ENCODE measurements around the gene ELP2. TPM values are rescaled to one million over a fixed set of nuclear protein-coding genes. Genes with fewer than 3 reads are reported as not detected.

ELP2 gene
- total RNA-seq, 4 donors from 2014 or later: 58.6 to 197 (median 73.2) TPM

- Histone ChIP-seq H3K4me3 (no peak overlapping the region), H3K9me3 (no peaks in the 10 kb centered on the region), H3K4me1 (no peaks in the 10 kb centered on the region), H3K36me3 (peaks cover 83% of the 10 kb centered on the region), H3K27me3 (no peaks in the 10 kb centered on the region), H3K27ac (no peak overlapping the region)
- no peak for DNase-seq (ENCODE audit: low spot score in 2 of 2)
- TF ChIP-seq POLR2AphosphoS5 (IDR thresholded peaks at IDR 0.05) (no peak), POLR2A (IDR thresholded peaks at IDR 0.05) (no peak)
- TF ChIP-seq, protein P1, sequence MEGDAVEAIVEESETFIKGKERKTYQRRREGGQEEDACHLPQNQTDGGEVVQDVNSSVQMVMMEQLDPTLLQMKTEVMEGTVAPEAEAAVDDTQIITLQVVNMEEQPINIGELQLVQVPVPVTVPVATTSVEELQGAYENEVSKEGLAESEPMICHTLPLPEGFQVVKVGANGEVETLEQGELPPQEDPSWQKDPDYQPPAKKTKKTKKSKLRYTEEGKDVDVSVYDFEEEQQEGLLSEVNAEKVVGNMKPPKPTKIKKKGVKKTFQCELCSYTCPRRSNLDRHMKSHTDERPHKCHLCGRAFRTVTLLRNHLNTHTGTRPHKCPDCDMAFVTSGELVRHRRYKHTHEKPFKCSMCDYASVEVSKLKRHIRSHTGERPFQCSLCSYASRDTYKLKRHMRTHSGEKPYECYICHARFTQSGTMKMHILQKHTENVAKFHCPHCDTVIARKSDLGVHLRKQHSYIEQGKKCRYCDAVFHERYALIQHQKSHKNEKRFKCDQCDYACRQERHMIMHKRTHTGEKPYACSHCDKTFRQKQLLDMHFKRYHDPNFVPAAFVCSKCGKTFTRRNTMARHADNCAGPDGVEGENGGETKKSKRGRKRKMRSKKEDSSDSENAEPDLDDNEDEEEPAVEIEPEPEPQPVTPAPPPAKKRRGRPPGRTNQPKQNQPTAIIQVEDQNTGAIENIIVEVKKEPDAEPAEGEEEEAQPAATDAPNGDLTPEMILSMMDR (IDR thresholded peaks at IDR 0.05): no peak
- 85% methylated on average over 5 of the region's 5 CpGs for whole genome bisulfite sequencing
Measured at GRCh38 chr18:36139245-36139644, 9.5 kb downstream of the ELP2 start.

DNA sequence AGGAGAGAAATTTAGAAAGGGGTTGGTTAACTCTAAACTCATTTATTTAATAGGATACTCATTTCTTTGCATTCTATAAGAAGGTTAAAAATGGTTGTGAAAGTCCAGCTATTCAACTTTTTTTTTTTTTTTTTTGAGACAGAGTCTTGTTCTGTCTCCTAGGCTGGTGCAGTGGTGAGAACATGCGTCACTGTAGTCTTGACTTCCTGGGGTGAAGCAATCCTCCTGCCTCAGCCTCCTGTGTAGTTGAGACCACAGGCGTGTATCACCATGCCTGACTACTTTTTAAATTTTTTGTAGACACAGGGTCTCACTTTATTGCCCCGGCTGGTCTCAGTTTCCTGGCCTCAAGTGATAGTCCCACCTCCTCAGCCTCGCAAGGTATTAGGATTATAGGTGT, 11.9 kb downstream of the ELP2 start:
- TF ChIP-seq EP300 (IDR thresholded peaks at IDR 0.05): no peak
- Histone ChIP-seq H3K4me1 (no peaks in the 10 kb centered on the region), H3K9me3 (no peaks in the 10 kb centered on the region), H3K4me3 (no peak overlapping the region), H3K27me3 (no peaks in the 10 kb centered on the region), H3K36me3 (peaks cover 94% of the 10 kb centered on the region), H3K27ac (no peak overlapping the region)
- no peak for DNase-seq (ENCODE audit: low spot score in 2 of 2)
- WGBS: 99% methylated on average over 4 of the region's 4 CpGs

- peaks cover 96% of the 10 kb centered on the region for H3K36me3 ChIP-seq
- 95% methylated on average over 3 of the region's 3 CpGs for WGBS
- no peak for DNase-seq (ENCODE audit: low spot score in 2 of 2)
- H3K4me3 ChIP-seq: no peak overlapping the region
- no peaks in the 10 kb centered on the region for H3K27me3 ChIP-seq
- H3K27ac ChIP-seq: no peak overlapping the region
- no peaks in the 10 kb centered on the region for H3K9me3 ChIP-seq
- H3K4me1 ChIP-seq: no peaks in the 10 kb centered on the region
- TF ChIP-seq POLR2A (IDR thresholded peaks at IDR 0.05): no peak
- TF ChIP-seq, protein P1 (IDR thresholded peaks at IDR 0.05): no peak
- no peak for TF ChIP-seq POLR2AphosphoS5 (IDR thresholded peaks at IDR 0.05)
- TF ChIP-seq EP300 (IDR thresholded peaks at IDR 0.05): no peak
Measured at GRCh38 chr18:36142751-36143150, 13.1 kb downstream of the ELP2 start.

- H3K36me3 ChIP-seq: peaks cover 96% of the 10 kb centered on the region
- WGBS: 100% methylated on average over 2 of the region's 2 CpGs
- no peak for DNase-seq (ENCODE audit: low spot score in 2 of 2)
- no peak overlapping the region for H3K4me3 ChIP-seq
- no peaks in the 10 kb centered on the region for H3K27me3 ChIP-seq
- no peak overlapping the region for H3K27ac ChIP-seq
- H3K9me3 ChIP-seq: no peaks in the 10 kb centered on the region
- TF ChIP-seq, protein P1 (IDR thresholded peaks at IDR 0.05): no peak
- TF ChIP-seq POLR2A (IDR thresholded peaks at IDR 0.05) (no peak), POLR2AphosphoS5 (IDR thresholded peaks at IDR 0.05) (no peak), EP300 (IDR thresholded peaks at IDR 0.05) (no peak)
- H3K4me1 ChIP-seq: no peaks in the 10 kb centered on the region
Measured at GRCh38 chr18:36143391-36143790, 13.7 kb downstream of the ELP2 start.

GRCh38 chr18:36149514-36150289, 20.0 kb downstream of the ELP2 start:
- H3K9me3 ChIP-seq: no peaks in the 10 kb centered on the region
- H3K27ac ChIP-seq: no peak overlapping the region
- H3K36me3 ChIP-seq: peaks cover 99% of the 10 kb centered on the region
- no peaks in the 10 kb centered on the region for H3K4me1 ChIP-seq
- no peaks in the 10 kb centered on the region for H3K27me3 ChIP-seq
- TF ChIP-seq EP300 (IDR thresholded peaks at IDR 0.05): no peak
- TF ChIP-seq POLR2AphosphoS5 (IDR thresholded peaks at IDR 0.05): no peak
- no peak for TF ChIP-seq POLR2A (IDR thresholded peaks at IDR 0.05)
- TF ChIP-seq, protein P1 (IDR thresholded peaks at IDR 0.05): no peak
- DNase-seq (ENCODE audit: low spot score in 2 of 2): no peak
- H3K4me3 ChIP-seq: no peak overlapping the region
- 88% methylated on average over 5 of the region's 5 CpGs for WGBS

All from suprapubic skin (tissue), 4 donors.